Thyroid gland (tissue), 4 donors: Measurements from ENCODE around the gene F2R. TPM values are rescaled to one million over a fixed set of nuclear protein-coding genes. Genes with fewer than 3 reads are reported as not detected.
A peak's percentile ranks its signal among the peaks of the same experiment; 100 is the strongest.
"Not testable (repeated sequence)": the region's sequence is repeated elsewhere in the genome, so short reads cannot be mapped to it uniquely, and the experiment has no call there.

Source experiments
- DNase-seq, 2 donors: peaks; one replicate each; pipeline ENCODE4 v3.0.0-alpha.2; 2019
- H3K27ac ChIP-seq, 3 donors: fragments of 200-600 bp; sonication (generic); 1 replicate in 2 of 3; 2 replicates in 1 of 3; pipeline ENCODE4 v1.5.1; 2016 to 2019; ENCODE audit warnings: mild to moderate bottlenecking in 1 of 3, moderate library complexity in 1 of 3
- H3K27me3 ChIP-seq: fragments of 200-600 bp; sonication (generic); one replicate; pipeline ENCODE4 v1.5.1; 2019
- H3K36me3 ChIP-seq, 2 donors: fragments of 200-600 bp; sonication (generic); one replicate each; pipeline ENCODE4 v1.5.1; 2016 to 2019
- H3K4me1 ChIP-seq, 2 donors: fragments of 200-600 bp; sonication (generic); one replicate each; pipeline ENCODE4 v1.5.1; 2017 to 2019
- H3K4me3 ChIP-seq, 3 donors: fragments of 200-600 bp; sonication (generic); replicated peaks in 1 of 3; 1 replicate in 2 of 3; 2 replicates in 1 of 3; pipeline ENCODE4 v1.5.1; 2016; ENCODE audit warnings: mild to moderate bottlenecking in 1 of 3
- H3K9me3 ChIP-seq: fragments of 200-600 bp; sonication (generic); one replicate; pipeline ENCODE4 v1.5.1; 2017
- POLR2A ChIP-seq, 2 donors: fragments of 450-650 bp; IDR thresholded peaks; one replicate each; pipeline ENCODE4 v1.6.1; 2017; ENCODE audit warnings: antibody characterized with exemption in 2 of 2, mild to moderate bottlenecking in 2 of 2, moderate library complexity in 1 of 2
- WGBS, 2 donors: methylation state at CpG; one replicate each; pipeline ENCODE4 v1.1.5; 2017; 5-methylcytosine and 5-hydroxymethylcytosine counted together
- intact Hi-C: fragments of 100-400 bp; cut with DNase I; formaldehyde crosslinking; loops from one replicate; pipeline ENCODE4 v1.15.1; 2023
- total RNA-seq, 4 donors: library from RNA; depleted of rRNA; stranded (reverse); fragments of >200 nt; gene quantifications; one replicate each; pipeline ENCODE4 v1.2.3, GENCODE V29; 2016
- TF ChIP-seq, protein P1 (sequence below), 6 experiments: fragments of 200-600 bp in 3 of 6; fragments of 450-650 bp in 3 of 6; sonication (generic) in 3 of 6; IDR thresholded peaks; one replicate each; pipeline ENCODE4 v1.5.1; 2016 to 2019; ENCODE audit warnings: antibody characterized with exemption in 6 of 6, mild to moderate bottlenecking in 2 of 6, inconsistent platforms in 1 of 6, moderate library complexity in 1 of 6

Gene F2R
- total RNA-seq, 4 donors from 2014 or later: 5.7 to 27.9 (median 8.8) TPM

DNA sequence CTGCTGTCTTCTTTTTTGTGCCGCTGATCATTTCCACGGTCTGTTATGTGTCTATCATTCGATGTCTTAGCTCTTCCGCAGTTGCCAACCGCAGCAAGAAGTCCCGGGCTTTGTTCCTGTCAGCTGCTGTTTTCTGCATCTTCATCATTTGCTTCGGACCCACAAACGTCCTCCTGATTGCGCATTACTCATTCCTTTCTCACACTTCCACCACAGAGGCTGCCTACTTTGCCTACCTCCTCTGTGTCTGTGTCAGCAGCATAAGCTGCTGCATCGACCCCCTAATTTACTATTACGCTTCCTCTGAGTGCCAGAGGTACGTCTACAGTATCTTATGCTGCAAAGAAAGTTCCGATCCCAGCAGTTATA, 17.1 kb downstream of the F2R start:
- no peak overlapping the region for H3K27ac ChIP-seq
- peaks cover 0 to 7% of the 10 kb centered on the region in 2 donors for H3K4me1 ChIP-seq
- no peak overlapping the region for H3K4me3 ChIP-seq
- no peak for TF ChIP-seq POLR2A (IDR thresholded peaks at IDR 0.05)
- H3K9me3 ChIP-seq: no peaks in the 10 kb centered on the region
- no peaks in the 10 kb centered on the region for H3K27me3 ChIP-seq
- WGBS, 2 donors: 93% methylated on average over 13 of the region's 13 CpGs
- no peaks in the 10 kb centered on the region for H3K36me3 ChIP-seq
- intact Hi-C loops: no loop called here
- DNase-seq: no peak

DNA sequence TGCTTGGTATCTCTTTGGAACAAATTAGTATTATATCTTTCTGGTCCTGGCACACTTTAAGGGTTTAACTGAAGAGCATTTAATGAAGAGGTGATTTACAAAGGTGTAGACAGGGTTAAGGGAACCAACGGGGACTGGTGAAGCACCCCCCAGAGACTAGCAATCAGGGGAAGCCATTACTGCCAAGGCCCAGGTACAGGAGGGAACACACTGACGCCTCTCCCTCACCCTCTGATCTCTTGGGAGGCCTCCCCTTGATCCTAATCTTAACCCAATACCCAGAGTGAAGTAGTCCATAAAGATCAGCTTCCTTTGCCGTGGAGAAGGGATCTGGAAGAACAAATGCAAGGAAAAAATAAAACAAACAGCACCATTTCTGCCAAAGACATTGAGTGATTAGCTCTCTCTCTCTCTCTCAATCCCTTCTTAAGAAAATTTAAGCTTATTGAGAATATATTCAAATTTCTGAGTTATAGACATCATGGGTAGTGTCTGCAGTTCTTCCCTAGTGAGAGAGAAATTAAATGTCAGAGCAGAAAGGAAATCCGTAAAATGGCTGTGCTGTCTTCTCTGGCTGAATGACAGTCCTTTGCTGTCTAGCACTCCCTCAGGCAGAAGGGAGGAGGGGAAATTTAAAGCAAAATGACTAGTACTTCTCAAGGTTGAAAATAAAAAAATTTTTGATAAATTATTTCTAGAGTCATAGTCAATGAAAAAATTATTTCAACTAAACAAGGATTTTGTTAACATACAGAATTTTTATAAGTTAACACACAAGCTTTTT, 20.0 kb downstream of the F2R start:
- intact Hi-C loops: no loop called here
- Histone ChIP-seq H3K9me3 (no peaks in the 10 kb centered on the region), H3K4me3 (no peak overlapping the region), H3K27me3 (no peaks in the 10 kb centered on the region), H3K4me1 (peaks cover 0 to 7% of the 10 kb centered on the region in 2 donors), H3K27ac (no peak overlapping the region), H3K36me3 (no peaks in the 10 kb centered on the region)
- TF ChIP-seq, protein P1, sequence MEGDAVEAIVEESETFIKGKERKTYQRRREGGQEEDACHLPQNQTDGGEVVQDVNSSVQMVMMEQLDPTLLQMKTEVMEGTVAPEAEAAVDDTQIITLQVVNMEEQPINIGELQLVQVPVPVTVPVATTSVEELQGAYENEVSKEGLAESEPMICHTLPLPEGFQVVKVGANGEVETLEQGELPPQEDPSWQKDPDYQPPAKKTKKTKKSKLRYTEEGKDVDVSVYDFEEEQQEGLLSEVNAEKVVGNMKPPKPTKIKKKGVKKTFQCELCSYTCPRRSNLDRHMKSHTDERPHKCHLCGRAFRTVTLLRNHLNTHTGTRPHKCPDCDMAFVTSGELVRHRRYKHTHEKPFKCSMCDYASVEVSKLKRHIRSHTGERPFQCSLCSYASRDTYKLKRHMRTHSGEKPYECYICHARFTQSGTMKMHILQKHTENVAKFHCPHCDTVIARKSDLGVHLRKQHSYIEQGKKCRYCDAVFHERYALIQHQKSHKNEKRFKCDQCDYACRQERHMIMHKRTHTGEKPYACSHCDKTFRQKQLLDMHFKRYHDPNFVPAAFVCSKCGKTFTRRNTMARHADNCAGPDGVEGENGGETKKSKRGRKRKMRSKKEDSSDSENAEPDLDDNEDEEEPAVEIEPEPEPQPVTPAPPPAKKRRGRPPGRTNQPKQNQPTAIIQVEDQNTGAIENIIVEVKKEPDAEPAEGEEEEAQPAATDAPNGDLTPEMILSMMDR (IDR thresholded peaks at IDR 0.05): no peak
- no peak for TF ChIP-seq POLR2A (IDR thresholded peaks at IDR 0.05)
- WGBS, 2 donors: 65 to 72% methylated on average over 4 of the region's 4 CpGs
- no peak for DNase-seq

DNA sequence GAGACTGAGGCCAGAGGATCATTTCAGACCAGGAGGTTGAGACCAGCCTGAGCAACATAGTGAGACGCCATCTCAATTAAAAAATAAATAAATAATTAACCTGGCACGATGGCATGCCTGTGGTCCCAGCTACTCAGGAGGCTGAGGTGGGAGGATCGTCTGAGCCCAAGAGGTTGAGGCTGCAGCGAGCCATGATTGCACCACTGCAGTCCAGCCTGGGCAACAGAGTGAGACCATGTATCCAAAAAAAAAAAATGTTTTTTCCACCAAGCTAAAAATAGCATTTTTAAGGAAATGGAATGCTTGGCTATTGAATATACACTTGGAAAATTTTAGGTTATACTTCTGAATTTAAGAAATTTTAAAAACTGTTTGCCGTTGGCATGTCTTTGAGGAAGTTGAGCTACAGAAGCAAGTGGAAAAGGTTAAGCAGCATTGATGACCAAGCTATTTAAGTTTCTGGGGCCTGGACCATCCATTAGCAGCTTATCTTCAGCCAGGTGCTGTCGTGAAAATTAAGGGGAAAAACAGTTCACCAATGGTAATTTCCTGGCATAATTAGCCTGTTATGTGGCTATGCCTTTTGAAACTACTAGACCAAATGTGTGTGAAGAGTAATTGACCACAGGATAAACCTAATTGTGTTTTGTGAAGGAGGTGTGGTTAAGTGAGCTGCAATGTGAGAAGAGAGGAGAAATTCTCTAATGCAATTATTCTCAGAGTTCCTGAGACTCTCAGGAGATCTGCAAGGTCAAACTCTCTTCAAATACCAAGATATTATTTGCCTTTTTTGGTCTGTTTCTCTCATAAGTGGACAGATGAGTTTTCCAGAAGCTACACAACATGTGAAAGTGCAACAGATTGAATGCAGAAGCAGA, 21.0 kb downstream of the F2R start:
- 81 to 82% methylated on average over 6 of the region's 6 CpGs for WGBS, 2 donors

DNA sequence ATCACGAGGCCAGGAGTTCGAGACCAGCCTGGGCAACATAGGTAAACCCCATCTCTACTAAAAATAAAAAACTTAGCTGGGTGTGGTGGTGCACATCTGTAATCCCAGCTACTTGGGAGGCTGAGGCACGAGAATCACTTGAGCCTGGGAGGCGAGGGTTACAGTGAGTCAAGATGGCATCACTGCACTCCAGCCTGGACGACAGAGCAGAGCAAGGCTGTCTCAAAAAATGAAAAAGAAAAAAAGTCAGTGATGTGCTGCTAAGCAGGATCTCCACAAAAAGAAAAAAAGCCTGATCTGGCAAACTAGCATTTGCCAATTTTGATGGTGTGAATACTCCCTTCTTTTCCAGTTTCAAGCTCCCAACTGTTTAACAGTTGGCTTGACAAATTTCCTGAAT, 21.9 kb downstream of the F2R start:
- TF ChIP-seq, protein P1 (IDR thresholded peaks at IDR 0.05): no peak
- no peak for TF ChIP-seq POLR2A (IDR thresholded peaks at IDR 0.05)
- WGBS, 2 donors: 90 to 92% methylated on average over 5 of the region's 5 CpGs
- no peaks in the 10 kb centered on the region for H3K36me3 ChIP-seq
- no peak for DNase-seq
- no peaks in the 10 kb centered on the region for H3K27me3 ChIP-seq
- intact Hi-C loops: no loop called here
- H3K4me3 ChIP-seq: no peak overlapping the region
- peak overlapping the region in 1 of 3 donors; percentile 57 for H3K27ac ChIP-seq
- H3K9me3 ChIP-seq: no peaks in the 10 kb centered on the region
- H3K4me1 ChIP-seq: peaks cover 0 to 7% of the 10 kb centered on the region in 2 donors

More for the DNA sequence above, 21.0 kb downstream of the F2R start:
- TF ChIP-seq POLR2A (IDR thresholded peaks at IDR 0.05): no peak
- TF ChIP-seq, protein P1 (IDR thresholded peaks at IDR 0.05): no peak
- intact Hi-C loops: no loop called here
- no peak for DNase-seq
- H3K4me3 ChIP-seq: no peak overlapping the region
- peaks cover 0 to 7% of the 10 kb centered on the region in 2 donors for H3K4me1 ChIP-seq
- no peaks in the 10 kb centered on the region for H3K36me3 ChIP-seq
- H3K27me3 ChIP-seq: no peaks in the 10 kb centered on the region
- no peaks in the 10 kb centered on the region for H3K9me3 ChIP-seq
- H3K27ac ChIP-seq: peak overlapping the region; percentile 26 to 57 (median 34)

DNA sequence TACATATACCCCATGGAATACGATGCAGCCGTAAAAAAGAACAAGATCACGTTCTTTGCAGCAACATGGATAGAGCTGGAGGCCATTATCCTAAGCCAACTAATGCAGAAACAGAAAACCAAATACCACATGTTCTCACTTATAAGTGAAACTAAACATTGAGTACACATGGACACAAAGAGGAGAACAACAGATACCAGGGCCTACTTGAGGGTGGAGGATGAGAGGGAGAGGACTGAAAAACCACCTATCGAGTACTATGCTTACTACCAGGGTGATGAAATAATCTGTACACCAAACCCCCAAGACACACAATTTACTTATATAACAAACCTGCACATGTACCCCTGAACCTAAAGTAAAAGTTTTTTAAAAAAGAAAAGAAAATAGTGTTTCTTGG, 25.6 kb downstream of the F2R start:
- H3K27ac ChIP-seq, H3K4me1 ChIP-seq, H3K4me3 ChIP-seq, intact Hi-C loops, H3K36me3 ChIP-seq, H3K27me3 ChIP-seq, DNase-seq, H3K9me3 ChIP-seq: not testable (repeated sequence)
- WGBS, 2 donors: 96 to 98% methylated on average over 4 of the region's 4 CpGs

DNA sequence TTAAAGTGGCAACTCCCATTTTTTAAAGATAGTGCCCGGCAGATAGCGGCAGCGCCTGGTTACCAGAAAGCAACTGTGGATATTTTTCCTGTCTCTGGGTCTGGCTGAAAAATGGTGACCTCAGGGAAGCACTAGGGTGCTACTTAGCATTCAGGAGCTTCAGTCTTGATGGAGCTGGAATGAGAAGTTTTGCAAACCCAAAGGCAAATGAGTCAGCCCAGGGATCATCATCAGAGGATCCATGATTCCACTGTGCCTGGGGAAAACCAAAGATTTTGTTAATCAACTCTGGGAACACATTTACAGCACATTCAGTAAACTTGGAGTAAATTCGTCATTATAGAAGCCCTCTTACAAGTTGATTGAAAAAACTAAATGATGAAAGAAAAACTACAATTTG, 26.7 kb downstream of the F2R start:
- H3K27ac ChIP-seq: no peak overlapping the region
- intact Hi-C loops: no loop called here
- no peak overlapping the region for H3K4me3 ChIP-seq
- TF ChIP-seq, protein P1 (IDR thresholded peaks at IDR 0.05): no peak
- no peak for TF ChIP-seq POLR2A (IDR thresholded peaks at IDR 0.05)
- H3K9me3 ChIP-seq: no peaks in the 10 kb centered on the region
- DNase-seq: no peak
- no peaks in the 10 kb centered on the region for H3K4me1 ChIP-seq
- 87 to 94% methylated on average over 4 of the region's 4 CpGs for whole genome bisulfite sequencing, 2 donors
- H3K36me3 ChIP-seq: no peaks in the 10 kb centered on the region
- no peaks in the 10 kb centered on the region for H3K27me3 ChIP-seq
